ENCODE measurements around the gene KCNMA1. TPM values are rescaled to one million over a fixed set of nuclear protein-coding genes. Genes with fewer than 3 reads are reported as not detected.

The KCNMA1 gene
- total and polyA plus RNA-seq, 10 of the 15 experiments (the other 5 are each of a cell fraction or from before 2014, with no cell fraction given), result 8.5 to 77.0 (median 21.3) TPM

- BruUV-seq (replicated peaks), result no TSS peak
- FAIRE-seq, result no peak
- POLR2A ChIA-PET, result interaction anchor here (0.6 kb wide), 2 partner anchors 69 to 208 kb away, joined by 3 to 5 read pairs; no protein-coding TSS in a partner anchor
Observed at GRCh38 chr10:77383861-77384553, 253.6 kb downstream of the KCNMA1 start.

More at GRCh38 chr10:77383861-77384553, 253.6 kb downstream of the KCNMA1 start:
- Histone ChIP-seq H3K36me3 (ENCODE audit: control insufficient read depth in 2 of 2, insufficient read depth in 2 of 2, low read length in 1 of 2) (no peaks in the 10 kb centered on the region), H3K9me3 (replicated peaks; ENCODE audit: control insufficient read depth, insufficient read depth, low read length) (no peaks in the 10 kb centered on the region), H2AFZ (ENCODE audit: control insufficient read depth, low read depth, low read length) (no peak overlapping the region), H4K20me1 (ENCODE audit: control insufficient read depth, insufficient read depth) (no peaks in the 10 kb centered on the region; the same call in 1 of the 2 replicates), H3K27me3 (replicated peaks in 1 of 2; ENCODE audit: control insufficient read depth in 2 of 2, insufficient read depth in 2 of 2, low read length in 1 of 2) (no peaks in the 10 kb centered on the region; a peak in 1 of 4 replicates), H3K79me2 (ENCODE audit: control insufficient read depth, insufficient read depth, low read length) (no peaks in the 10 kb centered on the region), H3K4me1 (ENCODE audit: control insufficient read depth, insufficient read depth, low read length) (no peaks in the 10 kb centered on the region), H3K4me2 (ENCODE audit: control insufficient read depth, insufficient read depth) (no peak overlapping the region), H3K27ac (ENCODE audit: control insufficient read depth, insufficient read depth) (no peak overlapping the region), H3K9ac (ENCODE audit: control insufficient read depth, insufficient read depth, low read length) (no peak overlapping the region), H3K4me3 (no peak overlapping the region)
- intact Hi-C loops (cut with micrococcal nuclease; ENCODE audit: unreplicated experiment) (no loop called here), in situ Hi-C loops (cut with MboI) (no loop called here)
- WGBS (ENCODE audit: insufficient coverage, insufficient replicate concordance, low lambda C conversion rate, missing lambda C conversion rate), result 46% methylated on average over 14 of the region's 14 CpGs
- TF ChIP-seq CEBPB (IDR thresholded peaks at IDR 0.05; ENCODE audit: borderline replicate concordance in 1 of 2, low read depth in 2 of 2, low read length in 2 of 2), result no peak
- TF ChIP-seq ATF7 (IDR thresholded peaks at IDR 0.05; ENCODE audit: low read depth), result no peak
- no peak for TF ChIP-seq BHLHE40 (IDR thresholded peaks at IDR 0.05; ENCODE audit: borderline replicate concordance in 1 of 2, low read depth in 2 of 2, low read length in 1 of 2)
- TF ChIP-seq ZNF384 (IDR thresholded peaks at IDR 0.05; ENCODE audit: borderline replicate concordance, low read depth, low read length), result no peak
- no peak for TF ChIP-seq ESRRA (IDR thresholded peaks at IDR 0.05; ENCODE audit: low read length)
- no peak for TF ChIP-seq EGR1 (IDR thresholded peaks at IDR 0.05; ENCODE audit: borderline replicate concordance in 1 of 2, low read depth in 2 of 2, low read length in 2 of 2)
- no peak for TF ChIP-seq USF1 (IDR thresholded peaks at IDR 0.05; ENCODE audit: borderline replicate concordance, extremely low read length, insufficient read depth, low read depth, low read length)
- TF ChIP-seq MLLT1 (IDR thresholded peaks at IDR 0.05), result no peak
- TF ChIP-seq ZNF207 (IDR thresholded peaks at IDR 0.05; ENCODE audit: borderline replicate concordance), result no peak
- no peak for DNase-seq (ENCODE audit: low read depth, low spot score)
- ChIA-PET CTCF (interaction anchor here (1.1 to 2.2 kb wide), 5 partner anchors 8 to 327 kb away, joined by 3 to 10 read pairs (median 5); no protein-coding TSS in a partner anchor), SMC1A (ENCODE audit: uncharacterized antibody, unreplicated experiment) (interaction anchor here (0.9 to 1.4 kb wide), 3 partner anchors 16 to 133 kb away, joined by 3 to 4 read pairs (median 3); no protein-coding TSS in a partner anchor), RAD21 (ENCODE audit: unreplicated experiment) (interaction anchor here (0.7 to 1.0 kb wide), 2 partner anchors 29 to 160 kb away, joined by 3 read pairs; no protein-coding TSS in a partner anchor)
- no peak for ATAC-seq
